Epithelial cell of esophagus (primary cell): ENCODE results near the gene PLXNA4.

Source experiments
- DNase-seq: peaks from one replicate; pipeline ENCODE4 v3.0.0; 2010; ENCODE audit warnings: low read depth
- H3K4me3 ChIP-seq: 2 replicates; pipeline ENCODE4 v1.5.1; 2011; ENCODE audit warnings: mild to moderate bottlenecking, low read length, control low read depth
- CTCF ChIP-seq: IDR thresholded peaks from 2 replicates; pipeline ENCODE4 v1.5.1; 2011; ENCODE audit warnings: low read depth, mild to moderate bottlenecking, low read length, control low read depth, inconsistent platforms; ENCODE audit not compliant: insufficient read depth; ENCODE audit errors: missing control alignments

Gene PLXNA4

DNA sequence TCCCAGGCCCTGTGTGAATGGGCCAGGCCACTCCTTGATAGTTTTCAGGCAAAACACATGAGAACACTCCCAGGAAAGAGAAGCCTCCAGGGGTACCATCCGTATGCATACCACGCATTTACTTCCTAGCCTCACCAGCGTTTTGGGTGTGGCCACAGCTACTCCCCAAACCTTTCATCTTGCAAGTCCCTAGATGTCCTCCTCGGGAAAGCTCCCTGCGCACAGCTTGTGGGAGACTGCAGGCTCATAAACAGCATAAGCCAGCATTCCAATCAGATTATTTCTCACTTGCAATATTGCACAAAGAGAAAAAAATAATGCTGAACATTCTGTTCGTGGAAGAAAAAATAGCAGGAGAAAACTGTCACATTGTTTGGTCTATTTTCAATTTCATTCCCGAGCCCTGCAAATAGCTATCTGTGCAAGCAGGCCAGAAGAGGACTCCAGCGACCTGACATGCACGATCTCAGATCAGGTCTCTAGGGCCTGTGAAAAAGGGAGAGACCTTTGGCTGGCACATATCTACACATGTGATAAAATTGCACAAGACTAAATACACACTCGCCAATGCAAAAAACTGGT is 175.6 kb downstream of the PLXNA4 start:
- H3K4me3 ChIP-seq, result no peak overlapping the region
- no peak for DNase-seq
- TF ChIP-seq CTCF, result no peak

- no peak for DNase-seq
- no peak overlapping the region for H3K4me3 ChIP-seq
- TF ChIP-seq CTCF, result no peak
These were observed 176.9 kb downstream of the PLXNA4 start for GRCh38 chr7:132399367-132399766.

DNA sequence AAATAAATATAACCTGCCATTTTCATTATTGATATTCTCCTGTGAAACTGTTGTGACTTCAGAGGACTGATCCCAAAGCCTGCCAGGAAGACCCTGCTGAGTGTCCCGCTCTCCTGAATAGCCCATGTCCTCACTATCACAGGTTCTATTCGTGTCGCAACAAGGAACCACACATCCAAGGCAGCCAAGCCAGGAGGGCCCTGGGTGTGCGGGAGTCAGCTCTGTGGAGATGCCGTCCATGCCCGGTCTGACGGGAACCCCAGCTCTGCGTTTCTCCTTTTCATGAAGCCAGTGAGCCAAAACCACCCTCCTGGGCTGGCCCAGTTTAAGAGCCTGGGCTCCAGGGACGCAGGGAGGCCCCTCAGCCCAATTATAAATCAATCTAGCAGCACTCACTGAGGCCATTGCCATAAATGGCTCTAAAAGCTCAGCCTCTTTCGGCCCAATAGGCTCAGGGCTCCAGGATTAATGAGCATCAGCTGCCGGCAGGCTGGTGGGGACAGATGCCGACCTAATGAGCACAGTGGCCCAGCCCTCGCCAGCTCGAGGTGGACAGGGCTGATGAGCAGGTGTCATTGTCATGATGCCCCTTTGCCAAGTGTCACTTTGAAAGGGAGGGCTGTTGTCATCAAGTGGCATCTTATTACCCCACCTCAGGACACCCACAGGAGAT is 177.9 kb downstream of the PLXNA4 start:
- TF ChIP-seq CTCF, result no peak
- H3K4me3 ChIP-seq, result no peak overlapping the region
- DNase-seq, result no peak

- DNase-seq, result no peak
- no peak overlapping the region for H3K4me3 ChIP-seq
- no peak for TF ChIP-seq CTCF
These were observed 179.2 kb downstream of the PLXNA4 start for GRCh38 chr7:132397070-132397469.

GRCh38 chr7:132395361-132395760 is 180.9 kb downstream of the PLXNA4 start:
- H3K4me3 ChIP-seq, result no peak overlapping the region
- no peak for TF ChIP-seq CTCF
- no peak for DNase-seq

- TF ChIP-seq CTCF, result no peak
- DNase-seq, result no peak
- H3K4me3 ChIP-seq, result no peak overlapping the region
These were observed 181.7 kb downstream of the PLXNA4 start for GRCh38 chr7:132394283-132395198.
